Anterior cingulate cortex (tissue), 58 donors: Measurements from ENCODE around the gene TOE1.
A peak's percentile ranks its signal among the peaks of the same experiment; 100 is the strongest.
"Not testable (repeated sequence)": the region's sequence is repeated elsewhere in the genome, so short reads cannot be mapped to it uniquely, and the experiment has no call there.

Experiments
- DNase-seq, 58 donors: peaks; one replicate each; lab custom pipeline; 2025; lab: John Stamatoyannopoulos, UW

Gene TOE1

DNA sequence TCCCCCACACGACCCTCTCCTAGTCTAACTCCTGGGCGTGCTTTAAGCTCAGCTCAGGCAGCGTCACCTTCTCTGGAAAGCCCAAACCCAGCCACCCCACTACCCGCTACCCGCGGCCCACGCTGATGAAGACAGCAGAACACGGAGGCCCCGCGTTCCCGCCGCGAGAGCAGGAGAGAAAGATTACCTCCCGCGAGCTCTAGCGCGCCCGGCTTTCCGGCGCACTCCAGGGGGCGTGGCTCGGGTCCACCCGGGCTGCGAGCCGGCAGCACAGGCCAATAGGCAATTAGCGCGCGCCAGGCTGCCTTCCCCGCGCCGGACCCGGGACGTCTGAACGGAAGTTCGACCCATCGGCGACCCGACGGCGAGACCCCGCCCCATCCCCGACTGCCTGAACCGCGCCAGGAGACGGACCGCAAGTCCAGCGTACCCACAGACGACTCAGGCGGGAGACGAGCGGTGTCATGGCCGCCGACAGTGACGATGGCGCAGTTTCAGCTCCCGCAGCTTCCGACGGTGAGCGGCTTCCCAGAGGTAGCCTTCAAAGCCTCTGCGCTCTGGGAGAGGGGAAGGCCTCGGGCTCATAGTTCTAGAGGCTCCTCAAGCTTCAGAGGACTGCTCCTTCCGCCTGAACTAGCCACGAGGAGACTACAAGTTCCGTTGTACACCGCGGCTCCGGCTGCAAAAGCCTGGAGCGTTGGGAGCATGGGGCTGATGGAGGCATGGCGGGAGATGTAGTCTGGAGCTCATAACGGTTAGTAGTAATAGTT lies at the start of gene TOE1, which contains the start of gene MUTYH:
TOE1 (plus strand) TSS at position 382 of the 770 bp plus-strand sequence; CDS start at position 465, 83 bp downstream.
MUTYH (minus strand) TSS at position 652 of the 770 bp plus-strand sequence. CDS start 5,935 bp downstream, outside the sequence.
- peak; percentile 45 to 93 (median 85) for DNase-seq

DNA sequence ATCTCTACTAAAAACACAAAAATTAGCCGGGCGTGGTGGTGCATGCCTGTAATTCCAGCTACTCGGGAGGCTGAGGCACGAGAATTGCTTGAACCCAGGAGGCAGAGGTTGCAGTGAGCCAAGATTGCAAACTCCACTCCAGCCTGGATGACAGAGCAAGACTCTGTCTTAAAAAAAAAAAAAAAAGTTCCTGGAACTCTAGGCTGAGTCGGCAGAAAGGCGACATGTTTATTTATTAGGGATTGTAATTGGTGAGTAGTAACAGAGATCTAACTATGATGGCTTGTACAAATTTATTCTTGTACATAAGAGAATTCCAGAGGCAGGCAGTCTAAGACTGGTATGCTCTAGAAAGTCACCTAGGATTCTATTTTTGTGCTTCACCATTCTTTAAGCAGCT lies 49.0 kb upstream of the TOE1 start:
- DNase-seq: not testable (repeated sequence)

DNA sequence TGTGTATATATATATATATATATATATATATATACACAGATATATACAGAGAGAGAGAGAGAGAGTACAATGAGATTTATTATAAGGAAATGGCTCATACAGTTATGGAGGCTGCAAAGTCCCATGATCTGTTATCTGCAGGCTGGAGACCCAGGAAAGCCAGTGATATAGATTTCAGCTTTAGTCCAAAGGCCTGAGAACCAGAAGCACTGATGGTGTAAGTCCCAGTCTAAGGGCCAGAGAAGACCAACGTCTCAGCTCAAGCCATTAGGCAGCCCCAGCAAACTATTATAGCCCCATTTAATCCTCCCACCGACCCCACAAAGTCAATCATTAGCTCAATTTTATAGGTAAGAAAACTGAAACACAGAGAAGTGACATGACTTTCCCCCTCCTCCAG lies 48.3 kb upstream of the TOE1 start:
- DNase-seq: no peak

DNA sequence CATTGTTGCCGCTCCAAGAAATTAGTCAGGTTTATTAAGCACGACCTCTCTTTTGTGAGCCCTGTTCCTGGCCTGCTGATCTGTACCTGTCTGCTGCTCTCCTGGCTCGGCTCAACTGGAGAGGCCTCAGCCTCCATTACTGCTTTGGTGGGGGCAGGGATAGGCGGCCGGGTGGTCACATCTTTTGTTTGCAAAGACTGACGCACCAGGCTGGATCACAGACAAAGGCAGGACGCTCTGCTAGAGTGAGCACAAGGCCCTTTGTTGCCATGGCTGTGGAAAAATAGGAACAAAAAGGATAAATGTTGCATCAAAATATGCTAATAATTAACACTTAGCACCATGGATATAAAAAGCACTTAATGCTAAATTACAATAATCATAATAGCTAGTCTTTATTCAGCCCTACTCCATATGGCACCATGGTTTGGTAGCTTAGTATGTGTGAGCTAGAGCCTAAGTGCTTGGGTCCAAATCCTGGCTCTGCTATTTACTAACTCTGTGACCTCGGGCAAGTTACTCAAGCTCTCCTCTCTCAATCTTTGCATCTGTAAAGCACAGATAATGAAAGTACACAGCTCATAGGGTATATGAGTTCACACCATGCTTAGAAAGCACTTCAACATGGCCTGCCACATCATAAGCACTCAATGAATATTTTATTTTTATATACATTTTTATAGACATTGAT lies 42.2 kb upstream of the TOE1 start:
- DNase-seq: peak in 13 of 58 donors; percentile 2 to 35 (median 8)

DNA sequence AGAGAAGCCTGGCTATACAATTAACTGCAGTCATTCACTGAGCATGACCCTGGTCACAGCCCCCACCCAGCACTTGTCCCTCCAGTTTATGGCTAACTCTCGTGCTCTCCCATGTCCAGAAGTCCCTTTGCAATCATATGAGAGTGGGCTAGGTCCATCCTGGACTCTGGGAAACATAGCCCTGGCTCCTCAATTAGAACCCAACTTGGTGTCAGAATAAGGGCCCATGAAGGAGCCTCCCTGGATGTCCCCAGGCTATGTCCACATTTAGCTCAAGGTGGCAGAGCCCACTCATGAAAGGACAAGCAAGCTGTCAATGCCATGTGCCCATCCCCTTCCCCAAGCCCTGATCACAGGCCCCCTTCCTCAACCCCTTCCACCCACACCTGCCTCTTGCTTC lies 40.7 kb upstream of the TOE1 start:
- no peak for DNase-seq

DNA sequence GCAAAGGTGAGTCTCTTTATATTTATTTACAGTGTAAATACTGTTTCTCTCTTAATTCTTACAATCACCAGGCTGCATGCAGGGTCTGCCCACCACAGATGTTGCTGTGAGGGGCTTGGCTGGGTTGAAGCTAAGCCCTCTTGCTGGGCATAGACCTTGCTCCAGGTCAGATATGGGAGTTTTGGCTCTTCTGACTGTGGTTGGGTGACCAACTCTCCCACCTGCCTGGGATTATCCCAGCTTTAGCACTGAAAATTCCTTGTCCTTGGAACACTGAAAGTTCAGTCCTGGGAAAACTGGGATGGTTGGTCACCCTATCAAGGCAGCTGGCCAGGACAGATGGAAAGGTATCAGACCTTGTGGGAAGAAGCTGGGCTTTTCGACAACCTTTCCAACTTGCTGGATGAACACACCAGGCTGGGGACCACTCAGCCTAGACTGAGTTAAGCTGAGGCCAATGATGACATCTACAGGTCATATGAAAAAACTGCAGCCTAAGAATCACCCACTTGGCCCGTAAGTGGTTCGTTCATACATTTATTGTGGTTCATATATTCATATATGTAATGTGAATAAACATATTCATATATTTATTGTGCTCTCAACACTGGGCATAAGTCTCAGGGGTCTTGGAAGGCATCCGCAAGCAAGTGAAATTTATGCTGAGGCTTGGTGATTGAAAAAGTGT lies 39.8 kb upstream of the TOE1 start:
- DNase-seq: peak in 36 of 58 donors; percentile 2 to 73 (median 18)

DNA sequence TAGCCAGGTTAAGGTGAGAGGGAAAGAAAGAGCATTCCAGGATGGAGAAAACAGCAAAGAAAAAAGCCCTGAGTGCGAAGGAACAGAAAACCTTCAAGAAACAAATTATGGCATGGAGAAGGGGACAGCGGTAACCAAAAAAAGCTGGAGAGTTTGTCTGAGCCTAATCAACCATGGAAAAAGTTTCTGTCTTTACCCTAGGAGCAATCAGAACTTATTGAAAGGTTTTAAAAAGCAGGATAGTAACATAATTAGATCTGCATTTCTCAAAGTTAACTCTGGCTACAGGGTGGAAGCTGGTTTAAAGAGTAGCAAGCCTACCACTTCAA lies 39.3 kb upstream of the TOE1 start:
- no peak for DNase-seq

DNA sequence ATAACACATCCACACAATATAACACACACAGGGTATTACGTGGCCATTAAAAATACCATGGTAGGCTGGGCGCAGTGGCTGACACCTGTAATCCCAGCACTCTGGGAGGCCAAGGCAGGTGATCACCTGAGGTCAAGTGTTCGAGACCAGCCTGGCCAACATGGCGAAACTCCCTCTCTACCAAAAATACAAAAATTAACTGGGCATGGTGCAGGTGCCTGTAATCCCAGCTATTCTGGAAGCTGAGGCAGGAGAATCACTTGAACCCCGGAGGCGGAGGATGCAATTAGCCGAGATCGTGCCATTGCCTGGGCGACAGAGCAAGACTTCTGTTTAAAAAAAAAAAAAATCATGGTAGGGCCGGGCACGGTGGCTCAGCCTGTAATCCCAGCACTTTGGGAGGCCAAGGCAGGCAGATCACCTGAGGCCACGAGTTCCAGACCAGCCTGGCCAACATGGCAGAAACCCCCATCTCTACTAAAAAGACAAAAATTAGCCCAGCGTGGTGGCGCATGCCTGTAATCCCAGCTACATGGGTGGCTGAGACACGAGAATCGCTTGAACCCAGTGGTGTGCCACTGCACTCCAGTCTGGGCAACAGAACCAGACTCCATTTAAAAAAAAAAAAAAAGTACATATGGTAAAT lies 37.3 kb upstream of the TOE1 start:
- no peak for DNase-seq

DNA sequence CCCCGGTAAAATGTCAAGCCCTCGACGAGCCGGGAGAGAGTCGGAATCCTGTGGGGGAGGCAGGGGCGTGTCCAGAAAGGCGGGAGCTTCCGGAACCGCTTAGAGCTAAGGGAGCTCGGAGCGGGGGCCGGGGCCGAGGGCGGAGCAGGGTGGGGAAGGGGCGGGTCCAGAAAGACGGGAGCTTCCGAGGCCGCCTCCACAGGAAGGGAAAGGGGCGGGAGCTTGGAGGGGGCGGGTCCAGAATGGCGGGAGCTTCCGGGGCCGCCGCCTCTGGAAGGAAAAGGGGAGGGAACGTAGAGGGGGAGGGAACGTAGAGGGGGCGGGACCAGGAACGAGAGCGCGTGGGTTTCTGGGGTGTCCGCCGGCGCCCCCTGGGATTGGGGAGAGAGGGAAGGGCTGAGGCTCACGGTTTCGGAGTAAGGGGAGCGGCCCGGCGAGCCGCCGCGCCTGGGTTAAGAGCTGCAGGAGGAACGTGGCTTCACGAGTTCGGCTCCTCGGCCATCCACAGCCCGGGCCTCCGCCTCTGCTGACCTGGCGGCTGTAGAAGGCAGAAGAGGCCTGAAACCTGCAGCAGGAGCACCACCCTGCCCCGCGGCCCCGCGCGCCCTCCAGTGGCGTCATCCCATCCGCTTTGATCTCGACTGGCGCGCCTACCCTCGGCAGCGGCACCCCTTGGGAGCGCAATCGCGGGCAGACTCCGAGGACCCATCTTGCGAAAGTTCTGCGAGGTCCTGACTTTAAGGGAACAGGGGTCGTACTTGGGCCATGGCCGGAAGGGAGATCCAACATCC lies 36.3 kb upstream of the TOE1 start:
- DNase-seq: peak; percentile 74 to 99 (median 97)

DNA sequence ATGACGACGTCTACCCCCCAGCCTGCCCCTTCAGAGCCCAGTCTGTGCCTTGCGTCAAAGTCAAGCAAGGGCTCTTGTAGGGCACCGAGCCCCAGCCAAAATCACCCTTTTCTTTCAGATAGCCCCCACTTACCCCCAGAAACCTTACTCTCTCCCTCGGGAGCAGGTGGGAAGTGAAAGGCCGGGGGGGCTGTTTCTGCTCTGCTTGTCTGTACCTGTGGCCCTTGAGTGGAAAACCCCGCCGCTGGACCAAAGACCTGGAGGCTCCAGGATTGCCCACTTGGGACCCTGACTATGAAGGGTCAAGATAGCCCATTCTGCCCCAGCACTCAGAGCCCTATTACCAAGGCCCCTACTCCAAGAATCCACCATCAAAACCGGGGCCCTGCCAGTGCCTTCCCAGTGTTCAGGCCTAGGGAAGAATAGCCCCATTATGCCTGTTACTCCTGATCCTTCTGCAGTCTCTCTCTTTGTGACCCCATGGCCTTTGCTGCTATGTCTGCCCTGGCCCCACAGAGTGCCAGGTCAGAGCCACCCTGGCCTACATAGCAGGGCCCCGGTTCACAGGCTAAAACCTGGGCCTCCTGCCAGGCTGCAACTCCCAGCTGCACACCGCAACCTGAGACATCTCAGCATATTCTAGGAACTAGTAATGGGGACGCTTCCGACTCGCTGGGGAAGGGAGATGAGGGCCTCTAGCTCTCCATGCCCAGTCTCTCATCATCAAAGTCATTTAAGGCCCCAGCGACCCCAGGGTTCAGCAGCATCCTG lies 35.5 kb upstream of the TOE1 start:
- peak in 3 of 58 donors; percentile 8 to 52 (median 50) for DNase-seq

DNA sequence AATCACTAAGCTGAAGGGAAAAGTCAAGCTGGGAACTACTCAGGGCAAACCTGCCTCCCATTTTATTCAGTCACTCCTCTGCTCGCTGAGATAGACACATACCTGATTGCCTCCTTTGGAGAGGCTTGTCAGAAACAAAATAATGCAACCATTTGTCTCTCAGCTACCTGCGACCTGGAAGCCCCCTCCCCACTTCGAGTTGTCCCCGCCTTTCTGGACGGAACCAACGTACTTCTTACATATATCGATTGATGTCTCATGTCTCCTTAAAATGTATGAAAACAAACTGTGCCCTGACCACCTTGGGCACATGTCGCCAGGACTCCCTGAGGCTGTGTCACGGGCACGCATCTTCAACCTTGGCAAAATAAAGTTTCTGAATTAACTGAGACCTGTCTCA lies 34.7 kb upstream of the TOE1 start:
- no peak for DNase-seq

DNA sequence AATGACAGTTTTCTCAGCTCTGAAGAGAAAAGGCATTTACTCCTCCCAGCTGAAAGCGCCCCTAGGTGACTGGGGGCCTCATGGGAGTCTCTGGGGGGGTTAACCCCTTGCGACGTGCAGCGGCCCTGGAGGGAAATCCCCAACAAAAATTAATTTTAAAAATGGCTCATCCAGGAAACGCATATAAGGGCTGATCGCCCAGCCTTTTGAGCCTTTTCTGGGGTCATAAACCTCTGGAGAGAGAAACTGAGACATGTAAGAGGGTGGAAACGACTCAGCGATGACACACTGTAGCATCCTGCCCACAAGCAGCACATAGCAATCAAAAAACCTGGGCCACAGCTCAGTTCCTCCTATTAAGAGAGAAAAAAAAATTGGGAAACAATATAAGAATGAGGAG lies 33.7 kb upstream of the TOE1 start:
- no peak for DNase-seq

DNA sequence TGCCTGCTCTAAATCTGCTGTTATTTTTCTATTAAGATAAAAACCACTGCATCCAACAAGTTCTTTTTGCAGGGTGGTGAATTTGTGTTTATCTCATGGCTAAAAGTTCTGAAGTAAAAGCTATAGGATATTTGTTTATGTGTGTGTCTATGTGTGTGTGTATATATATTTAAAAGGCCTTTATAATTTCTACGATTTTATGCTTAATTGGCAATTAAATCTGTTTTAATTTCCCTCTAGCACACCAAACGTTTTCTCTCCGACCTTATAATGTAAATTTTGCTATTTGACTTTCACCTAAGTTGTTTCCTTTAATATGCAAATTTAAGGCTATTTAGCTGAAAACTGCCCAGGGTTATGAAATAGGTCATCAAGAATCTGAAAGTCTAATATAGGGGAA lies 33.1 kb upstream of the TOE1 start:
- DNase-seq: no peak

DNA sequence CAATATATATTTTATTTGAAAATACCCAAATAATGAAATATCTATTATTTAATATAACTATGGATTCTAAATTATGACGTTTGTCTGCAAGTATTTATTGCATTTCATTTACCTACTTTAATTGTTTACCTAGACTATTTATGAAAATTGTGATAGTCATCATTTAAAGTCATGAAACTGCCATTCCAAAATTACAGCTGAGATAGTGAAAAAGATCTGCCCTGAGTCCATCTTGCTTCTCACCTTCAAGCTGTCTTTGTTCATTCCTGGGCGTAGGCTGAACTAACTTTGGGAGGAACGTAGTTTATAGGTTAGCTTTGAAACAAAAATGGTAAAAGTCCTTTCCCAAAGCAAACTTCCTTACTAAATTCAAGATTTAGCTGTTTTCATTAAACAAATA lies 25.7 kb upstream of the TOE1 start:
- DNase-seq: no peak

DNA sequence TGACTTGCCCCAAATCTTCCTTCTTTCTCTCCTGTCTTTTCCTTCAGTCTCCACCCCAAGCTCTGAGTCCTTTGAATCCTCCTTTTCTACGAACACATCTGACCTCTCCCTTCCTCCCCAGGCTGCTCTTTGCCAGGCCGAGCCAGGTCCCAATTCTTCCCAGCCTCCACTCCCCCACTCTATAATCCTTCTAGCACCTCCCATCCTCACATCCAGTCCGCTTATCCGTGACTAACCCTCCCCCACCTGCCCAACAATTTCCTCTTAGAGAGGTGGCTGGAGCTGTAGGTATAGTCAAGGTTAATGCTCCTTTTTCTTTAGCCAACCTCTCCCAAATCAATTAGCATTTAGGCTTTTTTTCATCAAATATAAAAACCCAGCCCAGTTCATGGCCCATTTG lies 22.8 kb upstream of the TOE1 start:
- DNase-seq: no peak

DNA sequence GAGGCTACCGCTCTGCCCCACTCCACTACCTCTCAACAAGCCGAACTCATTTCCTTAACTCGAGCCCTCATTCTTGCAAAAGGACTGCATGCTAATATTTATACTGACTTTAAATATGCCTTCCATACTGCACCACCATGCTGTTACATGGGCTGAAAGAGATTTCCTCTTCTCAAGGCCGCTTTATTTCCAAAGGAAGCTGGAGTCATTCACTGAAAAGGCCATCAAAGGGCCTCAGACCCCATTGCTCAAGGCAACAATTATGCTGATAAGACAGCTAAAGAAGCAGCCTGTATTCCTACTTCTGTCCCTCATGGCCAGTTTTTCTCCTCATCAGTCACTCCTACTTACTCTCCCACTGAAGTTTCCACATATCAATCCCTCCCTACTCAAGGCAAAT lies 20.2 kb upstream of the TOE1 start:
- DNase-seq: no peak

DNA sequence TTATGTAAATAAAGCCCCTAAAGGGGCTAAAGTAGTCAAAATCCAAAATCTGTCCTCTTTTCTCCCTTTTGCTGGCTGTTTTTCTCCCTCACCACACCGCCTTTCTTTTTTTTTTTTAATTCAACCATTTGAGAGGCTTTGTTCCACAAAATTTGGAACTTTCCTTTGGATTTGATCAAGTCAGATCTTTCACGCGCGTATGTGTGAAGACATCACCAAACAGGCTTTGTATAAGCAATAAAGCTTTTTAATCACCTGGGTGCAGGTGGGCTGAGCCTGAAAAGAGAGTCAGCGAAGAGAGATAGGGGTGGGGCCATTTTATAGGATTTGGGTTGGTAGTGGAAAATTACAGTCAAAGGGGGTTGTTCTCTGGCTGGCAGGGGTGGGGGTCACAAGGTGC lies 18.5 kb upstream of the TOE1 start:
- DNase-seq: no peak

DNA sequence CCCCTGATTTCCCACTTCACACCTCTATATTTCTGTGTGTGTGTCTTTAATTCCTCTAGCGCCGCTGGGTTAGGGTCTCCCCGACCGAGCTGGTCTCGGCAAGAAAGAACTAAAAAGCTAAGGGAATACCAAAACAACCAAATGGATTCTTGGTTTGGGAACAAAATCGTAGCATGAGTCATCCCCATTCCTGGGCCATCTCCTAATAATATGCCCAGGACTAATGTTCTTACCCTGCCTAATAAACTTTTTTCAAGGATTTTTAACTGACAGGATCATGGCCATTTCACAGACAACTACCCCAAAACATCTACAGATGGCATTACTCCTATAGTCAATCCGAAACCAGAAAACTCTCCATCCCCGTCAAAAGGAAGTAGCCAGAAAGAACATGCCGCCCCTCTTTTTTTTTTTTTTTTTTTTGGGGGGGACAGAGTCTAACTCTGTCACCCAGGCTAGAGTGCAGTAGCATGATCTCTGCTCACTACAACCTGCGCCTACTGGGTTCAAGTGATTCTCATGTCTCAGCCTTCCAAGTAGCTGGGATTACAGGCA lies 17.4 kb upstream of the TOE1 start:
- no peak for DNase-seq
